Testis (tissue), 3 donors: ENCODE data around the gene ST8SIA5. TPM values are rescaled to one million over a fixed set of nuclear protein-coding genes. Genes with fewer than 3 reads are reported as not detected.

Experiments used
- DNase-seq: peaks from one replicate; pipeline ENCODE4 v3.0.0-alpha.2; 2019
- H3K27ac ChIP-seq, 2 donors: fragments of 200-600 bp; sonication (generic); one replicate each; pipeline ENCODE4 v1.5.1; 2019
- H3K27me3 ChIP-seq: fragments of 200-600 bp; sonication (generic); one replicate; pipeline ENCODE4 v1.5.1; 2019
- H3K36me3 ChIP-seq: fragments of 200-600 bp; sonication (generic); one replicate; pipeline ENCODE4 v1.5.1; 2017; ENCODE audit warnings: low read depth; ENCODE audit errors: missing control alignments
- H3K4me1 ChIP-seq: fragments of 200-600 bp; sonication (generic); one replicate; pipeline ENCODE4 v1.5.1; 2019
- H3K4me3 ChIP-seq, 2 donors: fragments of 200-600 bp; sonication (generic); one replicate each; pipeline ENCODE4 v1.5.1; 2017 to 2019
- H3K9me3 ChIP-seq: fragments of 200-600 bp; sonication (generic); one replicate; pipeline ENCODE4 v1.5.1; 2017
- CTCF ChIP-seq, 3 experiments: fragments of 450-650 bp in 2 of 3; fragments of 200-600 bp in 1 of 3; sonication (generic) in 1 of 3; IDR thresholded peaks; one replicate each; pipeline ENCODE4 v1.5.1; 2016 to 2019; ENCODE audit warnings: antibody characterized with exemption in 3 of 3, mild to moderate bottlenecking in 2 of 3, moderate library complexity in 1 of 3
- POLR2A ChIP-seq: fragments of 450-650 bp; IDR thresholded peaks from one replicate; pipeline ENCODE4 v1.6.1; 2017; ENCODE audit warnings: antibody characterized with exemption, mild to moderate bottlenecking, moderate library complexity
- WGBS, 2 donors: methylation state at CpG; one replicate each; pipeline ENCODE4 v1.1.5; 2018; 5-methylcytosine and 5-hydroxymethylcytosine counted together
- intact Hi-C: fragments of 100-400 bp; cut with DNase I; formaldehyde crosslinking; loops from one replicate; pipeline ENCODE4 v1.15.1; 2023; ENCODE audit warnings: low total_unique reads
- polyA plus RNA-seq: library from polyadenylated mRNA; stranded (reverse); fragments of 350-450 nt; fragmentation: Illumina TruSeq; extraction: RNeasy Lipid Tissue Mini Kit (QIAGEN cat#74804); gene quantifications from one replicate; pipeline ENCODE4 v1.2.3, GENCODE V29; 2014; ENCODE audit warnings: low read depth, low replicate concordance; ENCODE audit not compliant: insufficient read depth
- total RNA-seq, 2 donors: library from RNA; depleted of rRNA; stranded (reverse); fragments of >200 nt; gene quantifications; one replicate each; pipeline ENCODE4 v1.2.3, GENCODE V29; 2016

Gene ST8SIA5
- total and polyA plus RNA-seq, 3 donors from 2014 or later: 1.3 to 2.1 (median 1.6) TPM

GRCh38 chr18:46676182-46676835, 80.5 kb downstream of the ST8SIA5 start:
- no peak for DNase-seq
- TF ChIP-seq CTCF (IDR thresholded peaks at IDR 0.05) (no peak), POLR2A (no peak)
- 47 to 66% methylated on average over 15 of the region's 15 CpGs for WGBS, 2 donors
- Histone ChIP-seq H3K9me3 (no peaks in the 10 kb centered on the region), H3K27ac (no peak overlapping the region), H3K36me3 (no peaks in the 10 kb centered on the region), H3K27me3 (no peaks in the 10 kb centered on the region), H3K4me1 (no peaks in the 10 kb centered on the region), H3K4me3 (no peak overlapping the region)
- intact Hi-C loops: no loop called here

GRCh38 chr18:46675112-46675511, 81.7 kb downstream of the ST8SIA5 start:
- WGBS, 2 donors: 67 to 71% methylated on average over 1 of the region's 1 CpG
- Histone ChIP-seq H3K9me3 (no peaks in the 10 kb centered on the region), H3K27me3 (no peaks in the 10 kb centered on the region), H3K4me3 (no peak overlapping the region), H3K27ac (no peak overlapping the region), H3K4me1 (no peaks in the 10 kb centered on the region), H3K36me3 (no peaks in the 10 kb centered on the region)
- intact Hi-C loops: no loop called here
- TF ChIP-seq POLR2A: no peak
- TF ChIP-seq CTCF (IDR thresholded peaks at IDR 0.05): no peak
- DNase-seq: no peak

- 77 to 80% methylated on average over 6 of the region's 6 CpGs for WGBS, 2 donors
- intact Hi-C loops: no loop called here
- no peaks in the 10 kb centered on the region for H3K27me3 ChIP-seq
- DNase-seq: no peak
- H3K9me3 ChIP-seq: no peaks in the 10 kb centered on the region
- no peak overlapping the region for H3K27ac ChIP-seq
- H3K4me3 ChIP-seq: no peak overlapping the region
- H3K36me3 ChIP-seq: no peaks in the 10 kb centered on the region
- no peaks in the 10 kb centered on the region for H3K4me1 ChIP-seq
- TF ChIP-seq CTCF (IDR thresholded peaks at IDR 0.05) (no peak), POLR2A (no peak)
Observed at GRCh38 chr18:46672062-46672970, 84.5 kb downstream of the ST8SIA5 start.

GRCh38 chr18:46668694-46669093, 88.2 kb downstream of the ST8SIA5 start:
- H3K9me3 ChIP-seq: no peaks in the 10 kb centered on the region
- no peak overlapping the region for H3K27ac ChIP-seq
- intact Hi-C loops: no loop called here
- no peaks in the 10 kb centered on the region for H3K36me3 ChIP-seq
- WGBS, 2 donors: 27 to 70% methylated on average over 3 to 6 of the region's 6 CpGs
- no peak for DNase-seq
- no peak overlapping the region for H3K4me3 ChIP-seq
- TF ChIP-seq POLR2A: no peak
- no peak for TF ChIP-seq CTCF (IDR thresholded peaks at IDR 0.05)
- H3K4me1 ChIP-seq: no peaks in the 10 kb centered on the region
- no peaks in the 10 kb centered on the region for H3K27me3 ChIP-seq
